ENCODE data around the gene ELL.

Gene ELL

GRCh38 chr19:18414504-18415177 is 107.2 kb downstream of the ELL start:
- TF ChIP-seq GATA2 (IDR thresholded peaks at IDR 0.05; ENCODE audit: low read depth, low read length): no peak
- TF ChIP-seq GATA3 (IDR thresholded peaks at IDR 0.05; ENCODE audit: low read depth, low read length): no peak

DNA sequence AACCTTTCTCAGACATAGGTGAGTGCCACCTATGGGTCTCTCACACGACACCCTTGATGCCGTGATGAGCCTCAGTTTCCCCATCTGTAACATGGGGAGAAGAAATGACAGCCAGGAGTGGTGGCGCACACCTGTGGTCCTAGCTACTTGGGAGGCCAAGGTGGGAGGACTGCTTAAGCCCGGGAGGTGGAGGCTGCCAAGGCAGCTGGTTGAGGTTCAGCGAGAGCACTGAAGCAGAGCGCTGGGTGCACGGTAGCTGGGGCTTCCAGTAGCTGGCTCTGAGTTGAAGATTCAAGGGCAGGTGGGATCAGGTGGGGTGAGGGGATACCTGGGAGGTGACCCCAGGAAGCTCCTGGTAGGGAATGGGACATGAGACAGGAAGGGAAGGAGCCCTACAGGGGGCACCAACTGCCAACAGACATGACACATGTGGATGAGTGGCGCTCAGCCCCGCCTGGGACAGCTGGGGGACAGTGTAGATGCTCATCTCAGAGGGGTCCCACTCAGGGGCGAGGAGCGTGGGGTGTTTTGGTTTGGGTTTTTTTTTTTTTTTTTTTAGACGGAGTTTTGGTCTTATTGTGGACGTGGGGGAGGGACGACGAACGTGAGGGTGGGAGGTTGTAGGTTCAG is 109.1 kb downstream of the ELL start:
- no peak for TF ChIP-seq GATA2 (IDR thresholded peaks at IDR 0.05; ENCODE audit: low read depth, low read length)
- TF ChIP-seq GATA3 (IDR thresholded peaks at IDR 0.05; ENCODE audit: low read depth, low read length): no peak

- TF ChIP-seq GATA3 (IDR thresholded peaks at IDR 0.05; ENCODE audit: low read depth, low read length) (no peak), GATA2 (IDR thresholded peaks at IDR 0.05; ENCODE audit: low read depth, low read length) (no peak)
Measured at GRCh38 chr19:18408053-18408476, 113.8 kb downstream of the ELL start.

DNA sequence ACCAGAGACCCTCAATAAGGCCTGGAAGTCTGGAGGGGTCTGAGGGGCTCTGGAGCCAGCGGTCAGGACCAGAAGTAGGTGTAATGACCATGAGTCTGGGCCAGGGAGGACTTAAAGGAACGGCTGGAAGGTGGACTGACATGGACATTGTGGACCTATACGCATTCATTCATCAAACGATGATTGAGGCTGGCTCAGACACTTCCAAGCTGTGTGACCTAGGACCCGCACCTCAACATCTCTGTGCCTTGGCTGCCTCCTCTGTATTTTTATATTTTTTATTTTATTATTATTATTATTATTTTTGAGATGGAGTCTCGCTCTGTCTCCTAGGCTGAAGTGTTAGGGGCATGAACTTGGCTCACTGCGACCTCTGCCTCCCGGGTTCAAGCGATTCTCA is 115.1 kb downstream of the ELL start:
- TF ChIP-seq GATA3 (IDR thresholded peaks at IDR 0.05; ENCODE audit: low read depth, low read length) (no peak), GATA2 (IDR thresholded peaks at IDR 0.05; ENCODE audit: low read depth, low read length) (no peak)

DNA sequence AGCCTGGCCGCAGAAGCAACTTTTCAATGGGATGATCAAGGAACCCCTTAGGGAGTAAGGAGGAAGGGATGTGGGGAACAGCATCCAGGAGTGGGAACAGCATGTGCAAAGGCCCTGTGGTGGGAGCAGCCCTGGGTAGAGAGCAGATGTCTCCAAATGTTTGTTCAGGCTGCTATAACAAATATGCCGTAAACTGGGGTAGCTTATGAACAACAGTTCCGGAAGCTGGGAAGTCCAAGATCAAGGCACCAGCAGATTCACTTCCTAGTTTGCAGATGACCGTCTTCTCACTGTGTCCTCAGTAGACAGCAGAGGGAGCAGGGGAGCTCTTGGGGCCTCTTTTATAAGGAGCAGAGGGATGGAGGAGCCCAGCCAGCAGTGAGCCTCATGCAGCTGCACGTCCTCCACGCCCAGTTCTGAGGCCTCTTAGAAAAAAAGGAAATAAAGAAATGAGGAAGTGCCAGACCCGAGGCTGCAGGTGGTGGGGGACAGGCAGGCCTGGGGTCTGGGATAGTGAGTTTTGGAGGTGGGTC is 120.2 kb downstream of the ELL start:
- TF ChIP-seq GATA2 (IDR thresholded peaks at IDR 0.05; ENCODE audit: low read depth, low read length): no peak
- TF ChIP-seq GATA3 (IDR thresholded peaks at IDR 0.05; ENCODE audit: low read depth, low read length): no peak

DNA sequence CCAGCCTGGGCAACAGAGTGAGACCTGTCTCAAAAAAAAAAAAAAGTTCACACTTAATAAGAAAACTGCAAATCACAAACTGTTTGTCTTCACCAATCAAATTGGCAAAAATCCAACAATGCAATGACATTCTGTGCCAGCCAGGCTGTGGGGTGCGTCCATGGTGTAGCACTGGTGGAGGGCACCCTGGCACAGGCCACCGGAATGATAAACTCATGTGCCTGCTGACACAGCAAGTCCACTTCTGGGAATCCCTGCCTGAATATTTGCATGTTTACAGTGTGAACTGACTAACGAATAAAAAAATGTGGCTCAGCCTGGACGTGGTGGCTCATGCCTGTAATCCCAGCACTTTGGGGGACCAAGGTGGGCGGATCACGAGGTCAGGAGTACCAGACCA is 122.9 kb downstream of the ELL start:
- TF ChIP-seq GATA2 (IDR thresholded peaks at IDR 0.05; ENCODE audit: low read depth, low read length) (no peak), GATA3 (IDR thresholded peaks at IDR 0.05; ENCODE audit: low read depth, low read length) (no peak)

GRCh38 chr19:18397242-18398202 is 124.3 kb downstream of the ELL start, which contains the start of gene LRRC25:
Gene LRRC25 (minus strand): TSS chr19:18397622. CDS start chr19:18396963, 659 bp downstream.
- no peak for TF ChIP-seq GATA2 (IDR thresholded peaks at IDR 0.05; ENCODE audit: low read depth, low read length)
- TF ChIP-seq GATA3 (IDR thresholded peaks at IDR 0.05; ENCODE audit: low read depth, low read length): no peak

- TF ChIP-seq GATA2 (IDR thresholded peaks at IDR 0.05; ENCODE audit: low read depth, low read length) (no peak), GATA3 (IDR thresholded peaks at IDR 0.05; ENCODE audit: low read depth, low read length) (no peak)
Measured at GRCh38 chr19:18396471-18397241, 125.2 kb downstream of the ELL start.

DNA sequence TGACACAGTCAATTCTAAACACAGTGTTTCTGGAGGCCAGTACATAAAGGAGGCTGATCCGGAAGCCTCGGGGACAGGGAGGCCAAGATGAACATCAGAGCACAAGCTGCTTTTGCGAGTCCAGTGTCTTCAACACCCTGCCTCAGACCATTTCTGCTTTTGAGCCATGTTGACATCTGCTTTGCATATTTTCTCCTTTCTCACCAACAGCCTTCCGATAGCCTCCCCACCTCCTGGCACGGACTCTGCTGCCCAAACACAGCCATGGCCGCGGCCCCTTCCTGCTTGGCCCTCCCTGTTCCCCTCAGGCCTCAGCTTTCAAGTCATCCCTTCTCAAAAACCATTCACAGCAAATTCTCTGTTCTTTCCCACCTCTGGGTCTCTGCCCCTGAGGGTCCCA is 128.0 kb downstream of the ELL start:
- TF ChIP-seq GATA2 (IDR thresholded peaks at IDR 0.05; ENCODE audit: low read depth, low read length) (no peak), GATA3 (IDR thresholded peaks at IDR 0.05; ENCODE audit: low read depth, low read length) (no peak)

DNA sequence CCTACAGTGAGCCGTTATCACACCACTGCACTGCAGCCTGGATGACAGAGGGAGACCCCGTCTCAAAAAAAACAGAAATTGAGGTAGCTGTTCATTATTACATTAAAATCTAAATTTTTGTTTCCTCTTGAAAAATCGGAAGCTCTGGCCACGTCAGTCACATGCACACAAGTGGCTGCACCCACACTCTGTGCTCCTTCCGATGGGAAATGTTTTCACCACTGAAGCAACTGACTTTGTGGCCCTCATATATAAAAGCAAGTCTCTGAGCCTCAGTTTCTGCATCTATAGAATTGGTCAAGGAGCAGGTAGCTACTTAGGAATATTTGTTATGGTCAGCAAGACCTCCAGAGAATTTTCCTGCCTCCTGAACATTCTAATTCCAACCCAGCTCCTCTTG is 128.9 kb downstream of the ELL start:
- no peak for TF ChIP-seq GATA3 (IDR thresholded peaks at IDR 0.05; ENCODE audit: low read depth, low read length)
- no peak for TF ChIP-seq GATA2 (IDR thresholded peaks at IDR 0.05; ENCODE audit: low read depth, low read length)

Data from SH-SY5Y (cell line).